Stimulated activated naive B cell treated with anti-CD40 and anti-IgM and Interleukin-4, amounts not matched to agents 10 μg/mL and 1 μg/mL and 100 μg/mL, for 72 hours (primary cell): ENCODE results near the gene TAF8.

Experiments
- ATAC-seq, 2 donors: fragments of 150-1000 bp; cut with Tn5 transposase; replicated peaks; 2 replicates each; pipeline ENCODE4 v1.10.0; 2021; ENCODE audit warnings: moderate library complexity in 1 of 2
- DNase-seq: peaks from one replicate; pipeline ENCODE4 v3.0.0; 2021
- H3K27ac Mint-ChIP-seq: one replicate; pipeline ENCODE4 v1.8.0; 2022; ENCODE audit warnings: mild to moderate bottlenecking, mixed read lengths
- H3K27me3 Mint-ChIP-seq, 2 donors: one replicate each; pipeline ENCODE4 v1.8.0; 2022; ENCODE audit warnings: mixed read lengths in 2 of 2
- H3K36me3 Mint-ChIP-seq, 2 donors: one replicate each; pipeline ENCODE4 v1.8.0; 2022; ENCODE audit warnings: mixed read lengths in 2 of 2, mild to moderate bottlenecking in 1 of 2
- H3K4me1 Mint-ChIP-seq, 2 donors: one replicate each; pipeline ENCODE4 v1.8.0; 2022; ENCODE audit warnings: mixed read lengths in 2 of 2, mild to moderate bottlenecking in 1 of 2
- H3K4me3 Mint-ChIP-seq, 2 donors: one replicate each; pipeline ENCODE4 v1.8.0; 2022; ENCODE audit warnings: mild to moderate bottlenecking in 2 of 2, mixed read lengths in 2 of 2, moderate library complexity in 1 of 2
- H3K9me3 Mint-ChIP-seq, 2 donors: one replicate each; pipeline ENCODE4 v1.8.0; 2022; ENCODE audit warnings: mixed read lengths in 2 of 2, mild to moderate bottlenecking in 1 of 2

TAF8 gene

GRCh38 chr6:42088101-42088591, 37.8 kb downstream of the TAF8 start:
- H3K9me3 Mint-ChIP-seq: no peaks in the 10 kb centered on the region
- H3K27ac Mint-ChIP-seq: no peak overlapping the region
- H3K36me3 Mint-ChIP-seq: peaks cover 1 to 11% of the 10 kb centered on the region in 2 donors
- no peak overlapping the region for H3K4me3 Mint-ChIP-seq
- no peaks in the 10 kb centered on the region for H3K27me3 Mint-ChIP-seq
- no peak for DNase-seq
- no peak for ATAC-seq
- H3K4me1 Mint-ChIP-seq: peaks cover 5 to 12% of the 10 kb centered on the region in 2 donors

- Mint-ChIP-seq H3K36me3 (peaks cover 3 to 6% of the 10 kb centered on the region in 2 donors), H3K9me3 (no peaks in the 10 kb centered on the region), H3K27ac (no peak overlapping the region), H3K4me3 (no peak overlapping the region), H3K4me1 (peaks cover 0 to 6% of the 10 kb centered on the region in 2 donors), H3K27me3 (no peaks in the 10 kb centered on the region)
- DNase-seq (no peak), ATAC-seq (no peak)
Measured at GRCh38 chr6:42090819-42091717, 40.7 kb downstream of the TAF8 start.

DNA sequence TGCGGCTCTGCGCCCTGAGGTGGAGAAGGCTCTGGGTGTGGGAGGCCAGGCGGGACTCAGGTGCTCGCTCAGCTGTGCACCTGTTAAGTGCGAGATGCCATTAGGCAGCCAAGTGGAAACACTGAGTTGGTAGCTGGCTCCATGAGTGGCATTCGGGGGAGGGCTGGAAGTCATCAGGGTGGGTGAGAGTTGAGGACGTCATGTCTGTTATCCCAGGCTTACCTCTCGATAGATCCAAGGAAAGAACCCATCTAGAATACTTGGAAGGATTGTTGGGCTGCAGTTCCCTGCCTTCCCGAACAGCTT, 41.3 kb downstream of the TAF8 start:
- Mint-ChIP-seq H3K27ac (no peak overlapping the region), H3K4me3 (no peak overlapping the region)

DNA sequence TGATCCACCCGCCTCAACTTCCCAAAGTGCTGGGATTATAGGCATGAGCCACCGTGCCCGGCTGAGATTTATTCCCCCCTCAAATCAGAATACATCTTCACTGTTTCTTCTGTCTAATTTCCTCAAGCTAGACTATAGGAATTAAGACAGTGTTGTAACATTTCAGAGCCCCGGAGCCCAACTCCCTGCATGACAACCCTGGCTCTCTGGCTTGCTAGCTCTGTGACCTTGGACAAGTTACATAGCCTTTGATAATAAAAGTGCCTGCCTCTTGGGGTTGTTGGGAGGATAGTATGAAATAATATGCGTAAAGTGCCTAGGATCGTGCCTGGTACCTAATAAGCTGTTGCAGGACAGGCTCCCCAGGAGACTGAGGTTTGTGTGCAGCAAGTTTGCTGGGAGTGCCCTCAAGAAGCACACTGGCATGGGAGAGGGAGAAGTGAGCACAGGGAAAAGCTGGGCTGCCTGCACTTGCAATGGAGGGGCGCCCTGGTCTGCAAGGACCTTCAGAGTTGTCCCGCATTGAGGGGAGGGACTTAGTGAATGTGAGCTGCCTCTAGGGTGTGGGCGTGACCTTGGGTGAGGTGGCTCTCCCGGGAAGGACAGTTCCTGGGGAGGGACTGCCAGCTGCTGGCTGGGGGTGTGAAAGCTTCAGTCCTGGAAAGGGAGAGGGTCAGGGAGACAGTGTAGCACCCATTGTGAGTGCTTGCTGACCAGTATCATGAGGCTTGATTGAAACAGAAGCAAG, 43.4 kb downstream of the TAF8 start:
- no peaks in the 10 kb centered on the region for H3K9me3 Mint-ChIP-seq
- H3K4me3 Mint-ChIP-seq: no peak overlapping the region
- H3K27ac Mint-ChIP-seq: peak overlapping the region; percentile 53
- H3K36me3 Mint-ChIP-seq: peaks cover 0 to 2% of the 10 kb centered on the region in 2 donors
- ATAC-seq: no peak
- peaks cover 0 to 6% of the 10 kb centered on the region in 2 donors for H3K4me1 Mint-ChIP-seq
- no peaks in the 10 kb centered on the region for H3K27me3 Mint-ChIP-seq
- DNase-seq: no peak

More for the DNA sequence above, 41.3 kb downstream of the TAF8 start:
- Mint-ChIP-seq H3K4me1 (peaks cover 0 to 6% of the 10 kb centered on the region in 2 donors), H3K27me3 (no peaks in the 10 kb centered on the region), H3K9me3 (no peaks in the 10 kb centered on the region), H3K36me3 (peaks cover under 1 to 3% of the 10 kb centered on the region in 2 donors)
- DNase-seq (no peak), ATAC-seq (no peak)

GRCh38 chr6:42095094-42095493, 44.8 kb downstream of the TAF8 start:
- Mint-ChIP-seq H3K4me3 (no peak overlapping the region), H3K27me3 (no peaks in the 10 kb centered on the region), H3K27ac (no peak overlapping the region), H3K36me3 (peaks cover 0 to 2% of the 10 kb centered on the region in 2 donors), H3K9me3 (no peaks in the 10 kb centered on the region), H3K4me1 (peaks cover 0 to 6% of the 10 kb centered on the region in 2 donors)
- DNase-seq: no peak
- ATAC-seq: no peak

DNA sequence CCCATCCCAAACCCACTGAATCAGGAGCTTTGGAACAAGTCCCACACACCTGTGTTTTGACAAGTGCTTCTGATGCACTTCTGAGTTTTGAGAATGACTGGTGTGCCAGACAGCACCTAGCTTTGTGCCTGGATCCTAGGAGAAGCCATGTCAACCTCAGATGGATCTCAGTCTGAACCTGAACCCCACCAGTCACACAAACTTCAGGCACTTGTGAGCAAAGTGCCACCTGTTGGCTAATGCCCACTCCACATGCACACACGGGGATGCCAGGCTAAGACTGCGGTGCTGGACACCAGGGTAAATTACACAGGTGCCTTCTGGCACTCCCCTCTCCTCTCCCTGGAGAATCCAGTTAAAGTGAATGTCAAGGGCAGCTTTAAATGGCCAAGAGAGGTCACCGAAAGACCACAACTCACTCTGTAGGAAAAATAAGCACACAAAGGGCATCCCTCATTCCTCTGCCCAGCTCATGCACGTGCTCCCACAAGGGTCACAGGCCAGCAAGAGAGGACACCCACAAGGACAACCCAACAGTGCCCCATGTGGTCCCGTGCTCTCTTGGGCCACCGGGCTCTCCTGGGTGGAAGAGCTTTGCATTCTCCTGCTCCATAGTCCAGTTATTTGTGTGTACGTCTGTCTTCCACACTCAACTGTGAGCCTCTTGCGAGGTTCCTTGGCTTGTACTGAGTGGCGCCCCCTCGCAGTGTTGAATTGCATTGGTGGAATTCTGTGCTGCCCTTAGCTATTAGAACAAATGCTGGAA, 45.6 kb downstream of the TAF8 start:
- Mint-ChIP-seq H3K36me3 (peaks cover 0 to 2% of the 10 kb centered on the region in 2 donors), H3K9me3 (no peaks in the 10 kb centered on the region), H3K27ac (no peak overlapping the region), H3K4me1 (peaks cover 0 to 6% of the 10 kb centered on the region in 2 donors), H3K4me3 (no peak overlapping the region), H3K27me3 (no peaks in the 10 kb centered on the region)
- DNase-seq (no peak), ATAC-seq (no peak)

- ATAC-seq (no peak), DNase-seq (no peak)
- Mint-ChIP-seq H3K36me3 (no peaks in the 10 kb centered on the region), H3K4me1 (peaks cover 7 to 9% of the 10 kb centered on the region in 2 donors), H3K27ac (peak overlapping the region; percentile 2), H3K4me3 (no peak overlapping the region), H3K27me3 (peaks cover 12 to 17% of the 10 kb centered on the region in 2 donors), H3K9me3 (no peaks in the 10 kb centered on the region)
Measured at GRCh38 chr6:42099340-42100028, 49.2 kb downstream of the TAF8 start.

GRCh38 chr6:42100029-42100901, 49.9 kb downstream of the TAF8 start:
- H3K27me3 Mint-ChIP-seq: peaks cover 12 to 17% of the 10 kb centered on the region in 2 donors
- peak overlapping the region; percentile 2 for H3K27ac Mint-ChIP-seq
- peaks cover 7 to 9% of the 10 kb centered on the region in 2 donors for H3K4me1 Mint-ChIP-seq
- ATAC-seq (no peak), DNase-seq (no peak)
- no peaks in the 10 kb centered on the region for H3K9me3 Mint-ChIP-seq
- no peaks in the 10 kb centered on the region for H3K36me3 Mint-ChIP-seq
- no peak overlapping the region for H3K4me3 Mint-ChIP-seq

DNA sequence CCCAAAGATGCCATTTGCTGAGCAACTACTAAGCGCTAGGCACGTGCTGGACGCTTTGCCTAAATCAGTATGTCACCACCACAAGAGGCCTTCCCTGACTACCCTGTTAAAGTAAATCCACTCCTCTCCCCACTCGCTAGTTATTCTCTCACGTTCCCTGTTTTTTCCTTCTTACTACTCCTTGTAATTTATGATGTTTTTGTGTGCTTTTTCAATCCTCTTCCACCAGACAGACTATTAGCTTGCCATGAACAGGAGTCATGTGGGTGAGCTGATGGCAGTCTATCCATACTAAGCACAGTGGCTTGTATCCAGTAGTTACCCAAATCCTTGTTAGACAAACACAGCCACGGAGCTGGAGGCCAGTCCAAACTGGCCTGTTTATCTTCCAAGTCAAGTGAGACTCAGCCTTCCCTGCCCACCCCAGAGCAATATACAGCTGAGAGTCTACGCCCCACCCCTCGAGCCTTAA, 50.9 kb downstream of the TAF8 start:
- DNase-seq (no peak), ATAC-seq (no peak)
- H3K9me3 Mint-ChIP-seq: no peaks in the 10 kb centered on the region
- H3K4me3 Mint-ChIP-seq: no peak overlapping the region
- peaks cover 7 to 9% of the 10 kb centered on the region in 2 donors for H3K4me1 Mint-ChIP-seq
- H3K36me3 Mint-ChIP-seq: no peaks in the 10 kb centered on the region
- no peak overlapping the region for H3K27ac Mint-ChIP-seq
- H3K27me3 Mint-ChIP-seq: peaks cover 20 to 26% of the 10 kb centered on the region in 2 donors

DNA sequence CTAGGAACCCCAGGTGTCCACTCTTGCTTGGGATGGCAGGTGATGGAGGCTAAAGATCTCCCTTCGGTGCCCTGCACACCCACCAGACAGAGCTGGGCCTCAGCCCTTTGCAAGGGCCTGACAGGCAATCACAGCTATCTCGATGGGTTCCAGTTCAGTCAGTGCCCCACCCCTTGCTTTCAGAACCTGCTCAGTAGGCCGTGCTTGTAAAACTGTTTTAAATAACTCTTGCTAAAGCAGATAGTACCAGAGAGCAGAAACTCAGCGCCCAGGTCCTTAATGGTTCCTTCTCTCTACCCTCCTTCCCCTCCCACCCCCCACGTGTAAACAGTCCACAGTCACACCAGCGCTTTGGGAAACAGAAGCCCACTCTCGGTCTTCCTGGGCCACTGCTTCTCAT, 52.9 kb downstream of the TAF8 start:
- peaks cover 7 to 9% of the 10 kb centered on the region in 2 donors for H3K4me1 Mint-ChIP-seq
- no peaks in the 10 kb centered on the region for H3K36me3 Mint-ChIP-seq
- H3K9me3 Mint-ChIP-seq: no peaks in the 10 kb centered on the region
- peaks cover 31 to 43% of the 10 kb centered on the region in 2 donors for H3K27me3 Mint-ChIP-seq
- no peak overlapping the region for H3K27ac Mint-ChIP-seq
- DNase-seq (no peak), ATAC-seq (no peak)
- no peak overlapping the region for H3K4me3 Mint-ChIP-seq

GRCh38 chr6:42103753-42104094, 53.4 kb downstream of the TAF8 start:
- DNase-seq: no peak
- H3K27ac Mint-ChIP-seq: no peak overlapping the region
- peak overlapping the region; percentile 68 to 80 for H3K4me3 Mint-ChIP-seq
- H3K27me3 Mint-ChIP-seq: peaks cover 33 to 43% of the 10 kb centered on the region in 2 donors
- no peaks in the 10 kb centered on the region for H3K36me3 Mint-ChIP-seq
- peak; percentile 26 to 44 for ATAC-seq
- peaks cover 7 to 9% of the 10 kb centered on the region in 2 donors for H3K4me1 Mint-ChIP-seq
- no peaks in the 10 kb centered on the region for H3K9me3 Mint-ChIP-seq

DNA sequence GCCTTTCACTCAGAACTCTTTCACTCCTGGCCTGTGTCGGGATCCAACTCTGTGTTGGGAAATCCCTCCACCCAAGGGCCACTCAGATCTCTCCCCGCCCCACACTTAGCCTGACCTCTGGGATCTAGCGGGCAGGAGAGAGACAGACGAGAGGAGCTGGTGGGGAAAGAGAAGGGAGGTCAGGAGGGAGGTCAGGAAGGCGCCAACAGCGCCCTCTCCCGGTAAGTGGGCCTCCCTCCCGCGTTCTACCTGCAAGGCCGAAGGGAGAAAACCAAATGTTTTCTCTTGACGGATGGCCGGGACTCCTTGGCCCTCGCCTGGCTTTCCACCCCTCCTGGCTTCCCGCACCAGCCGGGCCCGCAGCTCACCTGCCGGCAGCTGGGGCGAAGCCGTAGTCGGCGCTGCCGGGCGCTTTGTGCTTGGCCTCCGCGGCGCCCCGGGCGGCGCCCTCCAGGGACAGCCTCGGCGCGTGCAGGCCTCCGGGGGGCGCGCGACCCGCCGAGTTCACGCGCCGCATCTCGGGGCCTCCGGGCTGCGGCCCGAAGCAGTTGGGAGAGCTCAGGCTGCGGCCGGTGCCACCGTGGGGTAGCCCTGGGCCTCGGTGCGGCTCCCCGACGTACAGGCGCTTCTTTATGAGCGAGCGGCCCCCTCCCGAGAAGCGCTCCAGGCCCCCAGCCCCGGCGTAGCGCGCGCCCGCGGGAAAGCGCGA, 53.9 kb downstream of the TAF8 start:
- no peaks in the 10 kb centered on the region for H3K9me3 Mint-ChIP-seq
- H3K4me3 Mint-ChIP-seq: peak overlapping the region; percentile 68 to 80
- ATAC-seq (peak; percentile 88 to 90), DNase-seq (peak; percentile 57)
- no peak overlapping the region for H3K27ac Mint-ChIP-seq
- peaks cover 36 to 43% of the 10 kb centered on the region in 2 donors for H3K27me3 Mint-ChIP-seq
- H3K36me3 Mint-ChIP-seq: no peaks in the 10 kb centered on the region
- H3K4me1 Mint-ChIP-seq: peaks cover 7 to 9% of the 10 kb centered on the region in 2 donors
